SHP77 (cell line): ENCODE results near the gene TPBGL.
"Not testable (repeated sequence)": the region's sequence is repeated elsewhere in the genome, so short reads cannot be mapped to it uniquely, and the experiment has no call there.

Experiments
- DNase-seq, 2 experiments: peaks; one replicate each; lab custom pipeline; 2025; lab: John Stamatoyannopoulos, UW

Gene TPBGL

GRCh38 chr11:75272821-75273301, 32.3 kb downstream of the TPBGL start:
- no peak for DNase-seq

DNA sequence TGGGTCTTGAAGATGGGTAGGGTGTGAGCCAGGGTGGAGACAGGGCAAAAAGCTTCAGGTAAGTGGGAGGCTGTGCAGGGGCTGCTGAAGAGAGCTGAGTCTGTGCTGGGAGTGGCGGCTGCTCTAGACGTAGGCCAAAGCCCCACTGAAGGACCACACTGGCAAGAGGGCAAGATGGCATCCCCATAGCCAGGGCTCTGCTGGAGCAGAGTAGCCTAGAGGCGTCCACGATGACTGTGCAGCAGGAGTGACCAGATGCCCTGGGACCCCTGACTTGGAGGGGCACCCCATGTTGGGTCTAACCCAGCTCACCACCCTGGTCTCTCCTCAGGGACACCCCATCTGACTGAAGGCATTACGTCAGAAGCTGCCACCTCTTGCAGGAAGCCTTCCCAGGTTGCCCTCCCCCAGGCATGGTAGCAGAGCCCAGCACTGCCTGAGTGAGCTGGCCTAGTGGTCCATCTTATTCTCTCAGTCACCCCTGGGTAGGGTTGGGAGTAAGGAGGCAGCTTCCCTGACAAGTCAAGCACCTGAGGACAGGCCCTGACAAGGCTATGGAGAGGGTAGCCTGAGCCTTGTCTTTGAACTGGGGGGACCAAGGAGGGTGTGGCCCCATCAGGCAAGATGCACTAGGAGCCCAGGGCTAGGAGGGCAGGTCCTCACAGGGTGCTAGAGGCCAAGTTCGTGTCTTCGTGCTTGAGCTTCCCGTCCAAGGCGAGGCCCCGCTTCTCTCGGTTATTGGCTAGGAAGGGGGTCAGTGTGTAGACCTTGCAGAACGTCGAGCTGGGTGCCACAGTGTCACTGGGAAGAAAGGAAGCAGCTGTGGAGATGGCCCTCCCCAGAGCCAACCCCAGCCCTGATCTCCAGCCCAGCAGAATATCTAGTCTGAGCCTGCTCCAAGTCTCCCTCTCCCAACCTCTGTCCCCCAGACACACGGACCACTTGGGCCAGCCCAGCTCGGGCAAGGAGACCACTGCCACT, 33.1 kb downstream of the TPBGL start:
- DNase-seq, result no peak

GRCh38 chr11:75274716-75275115, 34.1 kb downstream of the TPBGL start:
- DNase-seq, result not testable (repeated sequence)

DNA sequence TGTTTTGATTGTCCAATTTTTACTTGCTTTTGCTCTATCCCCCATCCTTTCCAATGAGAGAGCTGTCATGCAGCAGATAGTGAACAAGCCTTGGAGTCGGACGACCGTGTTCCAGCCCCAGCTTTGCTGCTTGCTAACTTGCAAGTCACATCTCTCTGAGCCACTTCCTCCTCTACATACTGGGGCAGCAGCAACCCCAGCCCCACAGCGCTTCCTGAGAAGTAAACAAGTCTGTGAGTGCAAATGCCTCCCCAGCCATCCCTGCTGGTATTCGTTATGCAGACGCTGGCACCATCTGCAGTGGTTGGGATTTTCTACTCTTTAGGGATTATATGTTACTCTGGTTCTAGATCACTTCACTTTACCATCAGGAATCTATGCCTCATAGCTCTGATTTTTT, 35.0 kb downstream of the TPBGL start:
- DNase-seq, result no peak

DNA sequence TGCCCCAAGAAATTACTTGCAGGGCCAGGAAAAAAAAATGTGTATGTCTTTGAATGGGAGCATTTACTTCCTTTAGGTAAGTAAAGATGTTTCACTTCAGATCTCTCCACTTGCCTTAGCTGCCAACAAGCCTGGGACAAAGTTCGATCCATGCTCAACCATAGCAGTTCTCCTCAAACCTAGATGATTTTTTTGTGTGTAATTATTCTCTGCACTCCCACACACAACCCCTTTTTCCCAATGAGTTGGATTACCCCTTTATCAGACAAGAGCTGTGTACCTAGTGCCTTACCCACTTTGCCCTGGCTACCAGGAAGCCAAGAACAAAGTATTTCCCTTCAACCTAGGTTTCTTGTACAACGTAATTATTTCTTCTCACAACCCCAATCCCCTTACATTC, 35.6 kb downstream of the TPBGL start:
- no peak for DNase-seq

DNA sequence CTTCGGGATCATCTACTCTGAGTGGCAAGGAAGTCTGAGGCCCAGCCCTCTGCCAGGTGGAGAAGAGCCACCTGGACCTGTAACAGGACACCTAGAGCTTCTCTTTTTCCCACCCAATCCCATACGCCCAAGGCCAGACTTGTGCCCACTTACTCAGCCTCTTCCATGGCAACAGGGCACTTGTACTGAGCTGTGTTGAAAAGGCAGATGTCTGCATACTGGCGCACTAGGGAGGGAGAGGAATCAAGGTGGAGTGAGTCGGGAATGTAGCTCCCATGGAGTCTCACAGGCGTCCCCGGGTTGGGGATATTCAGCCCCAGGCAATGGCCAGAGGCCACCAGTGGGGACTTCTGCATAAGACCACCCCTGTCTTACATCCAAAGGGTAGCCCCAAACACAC, 36.1 kb downstream of the TPBGL start:
- peak; percentile 78 to 83 for DNase-seq

DNA sequence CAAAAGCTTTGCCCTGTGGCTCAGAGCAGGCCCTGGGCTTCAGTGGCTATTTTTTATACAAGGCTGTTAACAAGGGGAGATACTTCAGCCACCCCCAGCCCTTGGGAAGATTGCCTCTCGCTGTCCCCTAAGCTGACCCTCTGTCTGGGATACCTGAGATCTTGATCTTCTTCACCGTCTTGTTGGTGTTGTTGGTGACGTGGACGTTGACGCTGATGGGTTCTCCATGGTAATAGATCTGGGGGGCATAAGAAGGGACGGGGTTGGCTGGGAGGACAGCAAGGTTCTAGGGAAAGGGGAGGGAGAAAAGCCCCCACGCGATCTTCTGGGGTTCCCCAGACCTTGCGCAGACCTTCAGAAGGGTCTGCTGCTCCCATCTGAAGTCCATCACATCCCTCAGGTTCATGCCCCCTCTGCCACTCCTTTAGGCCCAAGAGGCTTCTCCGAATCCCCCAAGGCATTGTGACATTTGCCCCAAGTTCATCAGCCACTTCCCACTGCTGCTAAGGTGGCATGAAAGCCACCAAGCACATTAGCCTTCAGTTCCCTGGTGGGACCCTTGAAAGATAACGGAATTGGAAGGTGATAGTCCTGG, 36.7 kb downstream of the TPBGL start:
- DNase-seq, result no peak

DNA sequence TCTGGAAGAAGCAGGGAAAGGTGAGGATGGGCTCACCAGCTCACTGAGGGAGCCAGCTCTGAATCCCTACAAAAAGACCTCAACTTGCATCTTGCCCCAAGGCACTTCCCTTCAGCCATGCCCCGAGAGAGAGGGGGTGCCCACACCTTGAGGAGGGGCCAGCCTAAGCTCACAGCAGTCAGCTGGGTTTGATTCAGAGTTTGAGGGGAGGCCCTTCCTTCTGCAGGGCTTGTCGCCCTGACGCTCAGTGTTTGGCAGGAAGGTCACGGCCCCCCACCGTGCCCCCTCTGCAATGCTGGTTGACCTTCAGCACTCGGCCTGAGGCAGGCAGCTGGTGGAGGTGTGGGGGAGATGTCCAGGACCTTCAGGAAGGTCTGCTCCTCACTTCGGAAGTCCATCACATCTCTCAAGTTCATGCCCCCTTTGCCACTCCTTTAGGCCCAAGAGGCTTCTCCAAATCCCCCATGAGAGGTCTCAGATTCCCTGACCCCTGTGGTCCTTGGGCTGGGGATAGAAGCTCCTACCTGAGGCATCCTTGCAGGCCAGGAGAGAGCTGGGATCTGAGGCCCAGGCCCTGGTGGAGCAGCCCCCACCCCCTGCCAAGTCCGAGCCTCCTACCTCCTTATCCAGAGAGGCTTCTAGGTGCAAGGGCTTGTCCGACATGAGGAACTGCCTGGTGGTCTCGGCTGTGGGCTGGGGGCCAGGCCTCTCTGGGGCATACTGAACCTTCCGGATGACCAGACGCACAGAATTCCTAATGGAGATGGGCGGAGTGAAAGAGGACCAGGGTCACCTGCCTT, 37.6 kb downstream of the TPBGL start:
- no peak for DNase-seq

GRCh38 chr11:75279273-75279672, 38.7 kb downstream of the TPBGL start:
- DNase-seq, result no peak

DNA sequence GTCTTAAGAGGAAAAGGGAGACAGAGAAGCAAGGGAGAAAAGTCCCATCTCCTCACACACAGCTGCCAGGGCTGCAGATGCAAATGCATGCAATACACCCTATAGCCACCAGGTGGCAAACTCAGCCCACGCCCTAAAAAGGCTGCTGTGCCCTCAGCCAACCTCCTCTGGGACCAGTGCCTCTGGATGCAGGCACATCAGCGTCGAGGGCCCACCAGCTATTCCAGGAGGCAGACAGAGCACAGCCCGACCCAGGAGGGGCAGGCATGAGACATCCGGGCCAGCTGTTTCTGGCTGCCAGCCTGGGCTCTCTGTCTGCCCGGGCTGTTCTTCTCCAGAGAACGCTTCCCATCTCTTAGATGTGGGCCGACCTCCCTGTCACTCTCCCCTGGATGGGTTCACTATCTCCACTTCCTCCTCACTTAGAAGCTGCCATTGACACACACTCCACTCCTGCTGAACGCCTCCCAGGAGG, 39.7 kb downstream of the TPBGL start:
- peak; percentile 80 to 83 for DNase-seq

- no peak for DNase-seq
Observed at GRCh38 chr11:75280770-75281468, 40.3 kb downstream of the TPBGL start.

- DNase-seq, result no peak
Observed at GRCh38 chr11:75281469-75282095, 41.0 kb downstream of the TPBGL start.

DNA sequence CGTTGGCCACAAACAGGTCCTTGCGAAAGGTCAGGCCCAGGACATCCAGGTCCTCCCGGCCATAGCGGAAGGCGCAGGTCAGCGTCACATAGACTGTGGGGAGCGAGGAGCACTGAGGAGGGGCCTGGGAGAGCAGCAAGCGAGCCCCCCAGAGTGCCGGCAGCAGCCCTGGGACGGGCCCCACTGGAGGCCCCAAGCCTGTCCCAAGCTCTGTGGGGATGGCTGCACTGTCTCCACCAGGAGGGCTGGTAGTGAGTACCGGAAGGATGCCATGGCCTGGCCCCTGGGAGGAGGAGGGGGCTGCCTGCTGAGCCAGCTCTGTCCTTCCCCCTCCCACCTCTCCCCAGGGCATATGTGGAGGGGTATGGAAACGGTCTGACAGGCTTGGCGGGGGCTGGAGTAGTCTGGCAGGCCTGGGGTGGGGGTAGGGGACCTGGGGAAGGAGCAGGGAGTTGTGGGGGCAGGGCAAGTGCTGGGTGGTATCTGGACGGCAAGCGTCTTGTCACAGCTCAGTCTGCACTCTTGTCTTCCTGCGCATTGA, 42.9 kb downstream of the TPBGL start:
- no peak for DNase-seq

DNA sequence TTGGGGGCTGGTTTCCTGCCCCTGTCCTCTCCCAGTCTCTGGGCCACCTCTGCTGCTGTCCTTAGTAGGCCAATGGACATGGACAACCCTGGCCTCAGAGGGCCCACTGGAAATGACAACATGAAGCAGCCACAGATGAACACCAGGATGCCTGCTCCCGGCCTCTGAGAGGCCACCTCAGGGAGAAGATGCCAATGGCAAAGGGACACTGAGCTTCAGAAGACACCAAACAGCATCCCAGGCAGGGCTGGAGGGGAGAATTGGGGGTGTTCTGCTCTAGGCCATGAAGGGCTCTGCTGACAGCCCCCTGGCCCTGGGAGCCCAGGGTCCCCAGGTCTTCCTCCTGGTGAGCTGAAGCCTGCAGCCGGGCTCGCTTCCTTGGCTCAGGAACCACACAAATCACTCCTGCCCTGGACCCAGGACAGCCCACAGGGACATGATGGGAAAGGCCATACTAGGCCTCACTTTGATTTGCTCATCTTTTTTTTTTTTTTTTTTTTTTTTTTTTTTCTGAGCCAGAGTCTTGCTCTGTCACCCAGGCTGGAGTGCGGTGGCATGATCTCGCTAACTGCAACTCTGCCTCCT, 45.3 kb downstream of the TPBGL start:
- DNase-seq, result no peak

DNA sequence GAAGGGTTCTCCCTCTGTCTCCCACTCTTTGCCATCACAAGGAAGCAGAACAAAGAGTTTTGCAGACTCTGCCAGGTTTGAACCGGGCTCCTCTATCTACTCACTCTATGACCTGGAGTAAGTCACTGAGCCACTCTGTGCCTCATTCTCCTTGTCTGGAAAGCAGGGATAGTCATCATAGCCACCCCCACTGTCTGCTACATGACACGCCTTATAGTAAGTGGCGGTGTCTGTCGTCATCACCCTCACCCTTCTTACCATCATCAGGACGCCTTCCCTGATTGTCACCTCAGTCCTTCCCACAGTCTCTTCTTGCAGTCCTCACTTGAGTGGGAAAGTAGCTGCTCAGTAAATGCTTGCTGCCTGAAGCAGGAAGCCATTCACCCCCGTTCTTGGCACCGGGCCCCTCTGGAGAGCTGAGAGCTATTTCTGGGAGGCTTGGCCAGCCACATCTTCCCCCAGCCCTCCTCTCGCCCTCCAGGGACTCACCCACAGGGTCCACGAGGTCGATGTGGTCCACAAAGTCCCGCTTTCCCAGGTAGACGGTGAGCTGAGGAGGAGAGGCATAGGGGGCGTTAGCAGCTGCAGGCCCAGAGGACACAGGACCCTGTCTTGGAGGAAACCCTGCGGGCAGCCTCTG, 46.4 kb downstream of the TPBGL start:
- no peak for DNase-seq

- no peak for DNase-seq
Observed at GRCh38 chr11:75287579-75287978, 47.0 kb downstream of the TPBGL start.

DNA sequence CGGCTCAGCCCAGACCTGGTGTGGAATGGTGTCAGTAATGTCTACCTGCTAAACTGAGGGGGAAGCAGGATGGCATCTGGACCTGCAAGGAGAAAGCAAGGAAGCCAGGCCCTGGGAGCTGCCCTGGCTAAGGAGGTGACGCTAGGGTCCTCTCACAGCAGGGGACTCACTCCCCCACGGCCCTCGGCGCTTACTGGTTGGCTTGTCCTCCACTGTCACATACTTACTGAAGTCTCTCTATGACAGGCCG, 48.9 kb downstream of the TPBGL start:
- DNase-seq, result no peak

GRCh38 chr11:75289919-75290318, 49.3 kb downstream of the TPBGL start:
- DNase-seq, result no peak

- DNase-seq, result no peak
Observed at GRCh38 chr11:75291741-75292140, 51.2 kb downstream of the TPBGL start.

GRCh38 chr11:75292943-75293342, 52.4 kb downstream of the TPBGL start:
- DNase-seq, result no peak
